Panc1 (cell line): ENCODE data around the gene ADAMTS18. TPM values are rescaled to one million over a fixed set of nuclear protein-coding genes. Genes with fewer than 3 reads are reported as not detected.

Source experiments
- ATAC-seq: fragments of 200-7000 bp; cut with Tn5 transposase; 2 replicates; pipeline ENCODE4 v1.9.1; 2020; ENCODE audit warnings: mild to moderate bottlenecking, moderate library complexity
- BruUV-seq: library from RNA; stranded (reverse); fragments of 400-500 nt; replicated peaks from 2 replicates; lab custom pipeline; 2021; lab: Mats Ljungman, UMichigan
- CTCF ChIA-PET: fragments of 300-600 bp; sonication (Branson Sonifier 250); formaldehyde crosslinking; loops from one replicate; lab custom pipeline; 2022; ENCODE audit warnings: antibody characterized with exemption; lab: Charles Lee
- POLR2A ChIA-PET: fragments of 300-600 bp; sonication (Branson Sonifier 250); formaldehyde crosslinking; loops from one replicate; lab custom pipeline; 2022; ENCODE audit warnings: antibody characterized with exemption; lab: Charles Lee
- DNase-seq: peaks from one replicate; pipeline ENCODE4 v3.0.0-alpha.2; 2010; ENCODE audit warnings: low read depth, low spot score
- H3K27ac ChIP-seq: 2 replicates; pipeline ENCODE4 v1.5.1; 2011; ENCODE audit warnings: mild to moderate bottlenecking, low read length, inconsistent platforms
- H3K27me3 ChIP-seq: fragments of 200-500 bp; sonication (Bioruptor generic); 2 replicates; pipeline ENCODE4 v1.6.0; 2014; ENCODE audit warnings: low read length, inconsistent platforms; ENCODE audit not compliant: control insufficient read depth, insufficient read depth
- H3K36me3 ChIP-seq: fragments of 200-500 bp; sonication (Bioruptor generic); 2 replicates; pipeline ENCODE4 v1.5.1; 2014; ENCODE audit warnings: inconsistent platforms, mild to moderate bottlenecking, low read length, moderate library complexity; ENCODE audit not compliant: control insufficient read depth, insufficient read depth
- H3K4me1 ChIP-seq: 2 replicates; pipeline ENCODE4 v1.5.1; 2011; ENCODE audit warnings: inconsistent platforms, mild to moderate bottlenecking, low read length, moderate library complexity; ENCODE audit not compliant: control insufficient read depth, insufficient read depth
- H3K4me3 ChIP-seq, 2 experiments: 2 replicates each; pipeline ENCODE4 v1.5.1; 2011 to 2012; ENCODE audit warnings: low read depth in 2 of 2, low read length in 2 of 2, mild to moderate bottlenecking in 2 of 2, inconsistent platforms in 1 of 2, moderate library complexity in 1 of 2
- H3K9me3 ChIP-seq: fragments of 200-500 bp; sonication (Bioruptor generic); 2 replicates; pipeline ENCODE4 v1.5.1; 2014; ENCODE audit warnings: low read depth, mild to moderate bottlenecking, inconsistent platforms, low read length, moderate library complexity; ENCODE audit not compliant: control insufficient read depth, insufficient read depth
- CTCF ChIP-seq: fragments of 450-650 bp; IDR thresholded peaks from 2 replicates; pipeline ENCODE4 v1.5.1; 2017; ENCODE audit warnings: mild to moderate bottlenecking
- POLR2AphosphoS5 ChIP-seq: IDR thresholded peaks from 2 replicates; pipeline ENCODE4 v1.6.1; 2012; ENCODE audit warnings: mild to moderate bottlenecking, low read depth, low read length, moderate library complexity
- REST ChIP-seq, 2 experiments: IDR thresholded peaks; 2 replicates each; pipeline ENCODE4 v1.6.1; 2011 to 2012; ENCODE audit warnings: low read depth in 2 of 2, control low read depth in 1 of 2, low read length in 1 of 2, mild to moderate bottlenecking in 1 of 2, moderate library complexity in 1 of 2; ENCODE audit not compliant: insufficient read depth in 1 of 2
- SIN3A ChIP-seq: IDR thresholded peaks from 2 replicates; pipeline ENCODE4 v1.6.1; 2012; ENCODE audit warnings: low read depth, mild to moderate bottlenecking, low read length, moderate library complexity, borderline replicate concordance; ENCODE audit not compliant: insufficient read depth
- TCF7L2 ChIP-seq: IDR thresholded peaks from 2 replicates; pipeline ENCODE4 v1.6.1; 2011; ENCODE audit warnings: mild to moderate bottlenecking, low read depth, low read length, inconsistent platforms
- in situ Hi-C: cut with HindIII; loops from 2 replicates; pipeline ENCODE4 v1.10.0; 2016; ENCODE audit warnings: low sequenced_read_pairs, low pct_unique_long_range_greater_than_20kb
- intact Hi-C: fragments of 100-400 bp; cut with micrococcal nuclease; formaldehyde crosslinking; loops from one replicate; pipeline ENCODE4 v1.10.0; 2022; ENCODE audit not compliant: unreplicated experiment
- total RNA-seq: library from RNA; stranded (reverse); gene quantifications from one replicate; pipeline ENCODE4 v1.2.1, GENCODE V29; 2021; ENCODE audit not compliant: unreplicated experiment

The ADAMTS18 gene
- total RNA-seq, 1 experiment from 2014 or later: not detected

- intact Hi-C loops (no loop called here), in situ Hi-C loops (no loop called here)
- BruUV-seq: no TSS peak
- Histone ChIP-seq H3K4me3 (no peak overlapping the region), H3K27me3 (no peaks in the 10 kb centered on the region), H3K9me3 (no peaks in the 10 kb centered on the region), H3K27ac (peak overlapping the region; percentile 44; the same call in 1 of the 2 replicates), H3K36me3 (no peaks in the 10 kb centered on the region), H3K4me1 (peaks cover 2% of the 10 kb centered on the region; the same call in 1 of the 2 replicates)
- ATAC-seq: no peak
- POLR2A ChIA-PET: no interaction called here
- CTCF ChIA-PET: no interaction called here
- no peak for DNase-seq
- TF ChIP-seq CTCF (no peak), REST (IDR thresholded peaks at IDR 0.05; ENCODE audit: insufficient read depth in 1 of 2, low read depth in 2 of 2, low read length in 1 of 2) (no peak), POLR2AphosphoS5 (no peak), TCF7L2 (no peak), SIN3A (no peak)
These were observed 107.1 kb downstream of the ADAMTS18 start for GRCh38 chr16:77327717-77328116.

- CTCF ChIA-PET: no interaction called here
- in situ Hi-C loops: no loop called here
- Histone ChIP-seq H3K27ac (peak overlapping the region; percentile 78; the same call in 1 of the 2 replicates), H3K4me1 (peaks cover 2% of the 10 kb centered on the region; the same call in 1 of the 2 replicates), H3K9me3 (no peaks in the 10 kb centered on the region), H3K36me3 (no peaks in the 10 kb centered on the region), H3K4me3 (no peak overlapping the region), H3K27me3 (no peaks in the 10 kb centered on the region)
- no peak for TF ChIP-seq POLR2AphosphoS5
- TF ChIP-seq CTCF: no peak
- no peak for TF ChIP-seq REST (IDR thresholded peaks at IDR 0.05; ENCODE audit: insufficient read depth in 1 of 2, low read depth in 2 of 2, low read length in 1 of 2)
- no peak for TF ChIP-seq SIN3A
- TF ChIP-seq TCF7L2: no peak
- no peak for DNase-seq
- BruUV-seq: no TSS peak
- POLR2A ChIA-PET: no interaction called here
- intact Hi-C loops: no loop called here
- no peak for ATAC-seq
These were observed 110.1 kb downstream of the ADAMTS18 start for GRCh38 chr16:77324729-77325128.
